ENCODE measurements around the gene TAF7L. TPM values are rescaled to one million over a fixed set of nuclear protein-coding genes. Genes with fewer than 3 reads are reported as not detected.

TAF7L gene
- total and polyA plus RNA-seq, 12 donors: 0.15 to 0.33 (median 0.24) TPM; not detected in 7

GRCh38 chrX:101241531-101241930 is 49.6 kb downstream of the TAF7L start:
- no peaks in the 10 kb centered on the region for H3K9me3 ChIP-seq (replicated peaks in 1 of 3)
- no peaks in the 10 kb centered on the region for H3K36me3 ChIP-seq (replicated peaks in 1 of 2)
- 83 to 93% (median 86%) methylated on average over 2 to 9 of the region's 9 CpGs for WGBS, 4 donors
- H3K27ac ChIP-seq: no peak overlapping the region
- peaks cover 18% of the 10 kb centered on the region for H3K27me3 ChIP-seq
- H3K4me1 ChIP-seq (replicated peaks in 1 of 2): no peaks in the 10 kb centered on the region
- H3K4me3 ChIP-seq: no peak overlapping the region
- TF ChIP-seq POLR2A (IDR thresholded peaks at IDR 0.05) (no peak), CTCF (IDR thresholded peaks at IDR 0.05) (no peak)
- intact Hi-C loops (cut with DNase I): no loop called here
- DNase-seq: no peak

GRCh38 chrX:101237041-101237440 is 54.1 kb downstream of the TAF7L start:
- intact Hi-C loops (cut with DNase I): no loop called here
- Histone ChIP-seq H3K9me3 (replicated peaks in 1 of 3) (no peaks in the 10 kb centered on the region), H3K36me3 (replicated peaks in 1 of 2) (no peaks in the 10 kb centered on the region), H3K27me3 (peaks cover 13% of the 10 kb centered on the region), H3K4me1 (replicated peaks in 1 of 2) (no peaks in the 10 kb centered on the region), H3K27ac (no peak overlapping the region), H3K4me3 (no peak overlapping the region)
- TF ChIP-seq CTCF (IDR thresholded peaks at IDR 0.05) (no peak), POLR2A (IDR thresholded peaks at IDR 0.05) (no peak)
- no peak for DNase-seq
- WGBS, 4 donors: 36 to 80% (median 73%) methylated on average over 2 of the region's 2 CpGs

GRCh38 chrX:101232316-101232715 is 58.8 kb downstream of the TAF7L start:
- Histone ChIP-seq H3K4me1 (replicated peaks in 1 of 2) (no peaks in the 10 kb centered on the region), H3K36me3 (replicated peaks in 1 of 2) (no peaks in the 10 kb centered on the region), H3K4me3 (no peak overlapping the region), H3K27ac (no peak overlapping the region), H3K27me3 (no peaks in the 10 kb centered on the region), H3K9me3 (replicated peaks in 1 of 3) (no peaks in the 10 kb centered on the region)
- TF ChIP-seq POLR2A (IDR thresholded peaks at IDR 0.05) (no peak), CTCF (IDR thresholded peaks at IDR 0.05) (no peak)
- DNase-seq: no peak
- 74 to 89% (median 78%) methylated on average over 5 of the region's 5 CpGs for WGBS, 4 donors
- intact Hi-C loops (cut with DNase I): no loop called here

GRCh38 chrX:101231080-101231479 is 60.1 kb downstream of the TAF7L start:
- Histone ChIP-seq H3K27me3 (peaks cover 10% of the 10 kb centered on the region), H3K4me1 (replicated peaks in 1 of 2) (no peaks in the 10 kb centered on the region), H3K9me3 (replicated peaks in 1 of 3) (no peaks in the 10 kb centered on the region), H3K36me3 (replicated peaks in 1 of 2) (no peaks in the 10 kb centered on the region), H3K4me3 (no peak overlapping the region), H3K27ac (no peak overlapping the region)
- intact Hi-C loops (cut with DNase I): no loop called here
- DNase-seq: no peak
- TF ChIP-seq CTCF (IDR thresholded peaks at IDR 0.05) (no peak), POLR2A (IDR thresholded peaks at IDR 0.05) (no peak)
- 49 to 89% (median 84%) methylated on average over 1 of the region's 1 CpG for WGBS, 4 donors

Data from adrenal gland (tissue), 12 donors.